Right renal pelvis (tissue), 4 donors: Measurements from ENCODE around the gene SERAC1. TPM values are rescaled to one million over a fixed set of nuclear protein-coding genes. Genes with fewer than 3 reads are reported as not detected.
"Not testable (repeated sequence)": the region's sequence is repeated elsewhere in the genome, so short reads cannot be mapped to it uniquely, and the experiment has no call there.

Experiments used
- DNase-seq, 4 donors: peaks; one replicate each; pipeline ENCODE4 v3.0.0-alpha.2; 2013; ENCODE audit warnings: low read depth in 4 of 4, low spot score in 3 of 4, missing footprints in 1 of 4
- polyA plus RNA-seq, 4 donors: library from polyadenylated mRNA; unstranded; fragments of 120-200 nt; gene quantifications; one replicate each; pipeline ENCODE4 v1.2.1, GENCODE V29; 2013; ENCODE audit not compliant: insufficient read length in 4 of 4

Gene SERAC1
- polyA plus RNA-seq, 4 donors = 13.1 to 17.9 (median 16.0) TPM

GRCh38 chr6:158175111-158175510, 7.0 kb upstream of the SERAC1 start:
- DNase-seq = no peak

- DNase-seq = no peak
Observed at GRCh38 chr6:158174514-158174913, 6.5 kb upstream of the SERAC1 start.

- DNase-seq = no peak
Observed at GRCh38 chr6:158174024-158174423, 6.0 kb upstream of the SERAC1 start.

GRCh38 chr6:158172001-158172400, 3.9 kb upstream of the SERAC1 start:
- DNase-seq = no peak

GRCh38 chr6:158170656-158171081, 2.6 kb upstream of the SERAC1 start:
- DNase-seq = no peak

- DNase-seq = not testable (repeated sequence)
Observed at GRCh38 chr6:158169634-158170033, 1.6 kb upstream of the SERAC1 start.

GRCh38 chr6:158165919-158166416, 2.1 kb downstream of the SERAC1 start:
- no peak for DNase-seq

GRCh38 chr6:158164579-158165170, 3.4 kb downstream of the SERAC1 start:
- DNase-seq = no peak

GRCh38 chr6:158161566-158162254, 6.4 kb downstream of the SERAC1 start:
- no peak for DNase-seq

- no peak for DNase-seq
Observed at GRCh38 chr6:158160932-158161539, 7.0 kb downstream of the SERAC1 start.

- no peak for DNase-seq
Observed at GRCh38 chr6:158158748-158159147, 9.3 kb downstream of the SERAC1 start.

- DNase-seq = no peak
Observed at GRCh38 chr6:158158123-158158522, 9.9 kb downstream of the SERAC1 start.

- no peak for DNase-seq
Observed at GRCh38 chr6:158157064-158157764, 10.8 kb downstream of the SERAC1 start.

GRCh38 chr6:158154816-158155215, 13.2 kb downstream of the SERAC1 start:
- no peak for DNase-seq

- DNase-seq = no peak
Observed at GRCh38 chr6:158153576-158153975, 14.5 kb downstream of the SERAC1 start.

- DNase-seq = no peak
Observed at GRCh38 chr6:158152659-158153058, 15.4 kb downstream of the SERAC1 start.

- DNase-seq = not testable (repeated sequence)
Observed at GRCh38 chr6:158152025-158152424, 16.0 kb downstream of the SERAC1 start.

GRCh38 chr6:158150701-158151100, 17.4 kb downstream of the SERAC1 start:
- DNase-seq = no peak

GRCh38 chr6:158149641-158150040, 18.4 kb downstream of the SERAC1 start:
- DNase-seq = no peak

GRCh38 chr6:158143700-158144099, 24.4 kb downstream of the SERAC1 start:
- DNase-seq = no peak

- DNase-seq = no peak
Observed at GRCh38 chr6:158142789-158143188, 25.3 kb downstream of the SERAC1 start.
